GM12878 (cell line): ENCODE measurements around the gene FOXD2. TPM values are rescaled to one million over a fixed set of nuclear protein-coding genes. Genes with fewer than 3 reads are reported as not detected.

Experiments used
- ATAC-seq: fragments of 200-7000 bp; cut with Tn5 transposase; 3 replicates; pipeline ENCODE4 v1.9.1; 2020; ENCODE audit warnings: mild to moderate bottlenecking, moderate library complexity
- BruUV-seq: library from RNA; stranded (reverse); fragments of 400-500 nt; replicated peaks from 2 replicates; lab custom pipeline; 2021; lab: Mats Ljungman, UMichigan
- CTCF ChIA-PET: fragments of 300-600 bp; sonication (Branson Sonifier 250); formaldehyde crosslinking; extraction: SDS; loops from one replicate; lab custom pipeline; 2021; ENCODE audit warnings: inconsistent platforms; lab: Yijun Ruan, JAX
- POLR2A ChIA-PET: fragments of 350-600 bp; formaldehyde crosslinking; extraction: SDS; loops from one replicate; lab custom pipeline; 2021; ENCODE audit warnings: inconsistent platforms; lab: Charles Lee
- RAD21 ChIA-PET: fragments of 300-600 bp; sonication (Branson Sonifier 250); formaldehyde crosslinking; loops from one replicate; lab custom pipeline; 2023; ENCODE audit warnings: antibody characterized with exemption; ENCODE audit not compliant: unreplicated experiment; lab: Charles Lee
- SMC1A ChIA-PET: fragments of 300-600 bp; sonication (Branson Sonifier 250); formaldehyde crosslinking; loops from one replicate; lab custom pipeline; 2023; ENCODE audit not compliant: unreplicated experiment, uncharacterized antibody; lab: Charles Lee
- DNase-seq: peaks from one replicate; pipeline ENCODE4 v3.0.0-alpha.2; 2011; ENCODE audit warnings: low read depth, low spot score
- FAIRE-seq: peaks from 3 replicates; lab custom pipeline; 2011; peaks lifted over from hg19 to GRCh38; lab: Jason Lieb, UNC
- H2AFZ ChIP-seq: 2 replicates; pipeline ENCODE4 v1.6.0; 2011; ENCODE audit warnings: low read depth, low read length, control low read depth; ENCODE audit not compliant: control insufficient read depth
- H3K27ac ChIP-seq: 2 replicates; pipeline ENCODE4 v1.5.1; 2011; ENCODE audit warnings: control low read depth; ENCODE audit not compliant: control insufficient read depth, insufficient read depth
- H3K27me3 ChIP-seq, 2 experiments: replicated peaks in 1 of 2; 2 replicates each; pipeline versions ENCODE4 v1.6.0 to v1.6.1; 2011; ENCODE audit warnings: low read length in 1 of 2; ENCODE audit not compliant: control insufficient read depth in 2 of 2, insufficient read depth in 2 of 2
- H3K36me3 ChIP-seq, 2 experiments: 2 replicates each; pipeline ENCODE4 v1.5.1; 2011; ENCODE audit warnings: low read length in 1 of 2; ENCODE audit not compliant: control insufficient read depth in 2 of 2, insufficient read depth in 2 of 2
- H3K4me1 ChIP-seq: 2 replicates; pipeline ENCODE4 v1.6.1; 2011; ENCODE audit warnings: mild to moderate bottlenecking, low read length, moderate library complexity, mixed read lengths; ENCODE audit not compliant: control insufficient read depth, insufficient read depth
- H3K4me2 ChIP-seq: 2 replicates; pipeline ENCODE4 v1.6.0; 2011; ENCODE audit warnings: control low read depth; ENCODE audit not compliant: control insufficient read depth, insufficient read depth
- H3K4me3 ChIP-seq: fragments of 200-600 bp; sonication (generic); 2 replicates; pipeline ENCODE4 v1.5.1; 2016
- H3K79me2 ChIP-seq: 2 replicates; pipeline ENCODE4 v1.6.0; 2011; ENCODE audit warnings: low read length; ENCODE audit not compliant: control insufficient read depth, insufficient read depth
- H3K9ac ChIP-seq: 2 replicates; pipeline ENCODE4 v1.8.0; 2011; ENCODE audit warnings: low read length, control low read depth, mixed read lengths; ENCODE audit not compliant: control insufficient read depth, insufficient read depth
- H3K9me3 ChIP-seq: replicated peaks from 3 replicates; pipeline ENCODE4 v1.5.1; 2011; ENCODE audit warnings: mild to moderate bottlenecking, low read length; ENCODE audit not compliant: control insufficient read depth, insufficient read depth
- H4K20me1 ChIP-seq: 2 replicates; pipeline ENCODE4 v1.6.0; 2011; ENCODE audit not compliant: control insufficient read depth, insufficient read depth
- CHD1 ChIP-seq: IDR thresholded peaks from 2 replicates; pipeline ENCODE4 v1.6.1; 2012; ENCODE audit warnings: low read depth, low read length, improper control_type of control experiment
- IRF4 ChIP-seq: IDR thresholded peaks from 2 replicates; pipeline ENCODE4 v1.6.1; 2011; ENCODE audit warnings: low read depth, low read length
- KDM1A ChIP-seq: fragments of 200-600 bp; sonication (generic); IDR thresholded peaks from 2 replicates; pipeline ENCODE4 v1.6.1; 2016; ENCODE audit warnings: borderline replicate concordance
- MTA2 ChIP-seq: fragments of 450-650 bp; IDR thresholded peaks from 2 replicates; pipeline ENCODE4 v1.6.1; 2016; ENCODE audit warnings: low read depth, mild to moderate bottlenecking, moderate library complexity
- MTA3 ChIP-seq: IDR thresholded peaks from 2 replicates; pipeline ENCODE4 v1.6.1; 2012; ENCODE audit warnings: low read length, inconsistent platforms, borderline replicate concordance
- RAD21 ChIP-seq: IDR thresholded peaks from 2 replicates; pipeline ENCODE4 v1.6.1; 2011; ENCODE audit warnings: mild to moderate bottlenecking, low read depth, low read length, moderate library complexity; ENCODE audit not compliant: insufficient read depth
- ZNF274 ChIP-seq: IDR thresholded peaks from one replicate; pipeline ENCODE4 v1.8.0; 2011; ENCODE audit not compliant: insufficient read length, insufficient read depth
- ZNF622 ChIP-seq: fragments of 450-650 bp; IDR thresholded peaks from 2 replicates; pipeline ENCODE4 v1.6.1; 2017; ENCODE audit warnings: mild to moderate bottlenecking, inconsistent platforms
- WGBS: methylation state at CpG from one replicate; pipeline ENCODE4 v1.1.6; 2016; ENCODE audit warnings: low lambda C conversion rate; ENCODE audit not compliant: insufficient replicate concordance, insufficient coverage; ENCODE audit errors: missing lambda C conversion rate; 5-methylcytosine and 5-hydroxymethylcytosine counted together
- in situ Hi-C: fragments of 300-500 bp; cut with MboI; formaldehyde crosslinking; loops from 9 replicates; pipeline ENCODE4 v1.14.3; 2018; ENCODE audit warnings: mixed read lengths
- intact Hi-C: fragments of 100-400 bp; cut with micrococcal nuclease; formaldehyde crosslinking; loops from one replicate; pipeline ENCODE4 v1.14.2; 2022; ENCODE audit not compliant: unreplicated experiment
- polyA plus RNA-seq, 11 experiments: library from polyadenylated mRNA; depleted of rRNA in 4 of 11; unstranded in 6 of 11; stranded (reverse) in 5 of 11; fragments of >200 nt; fragmentation: Nextera tagmentation in 4 of 11; fragmentation: Illumina TruSeq in 1 of 11; extraction: Ambion mirVana in 4 of 11; extraction: Trizol in 1 of 11; gene quantifications; 1 replicate in 1 of 11; 2 replicates in 10 of 11; pipeline versions ENCODE4 v1.2.1 to v1.2.3, GENCODE V29; 2011 to 2016; ENCODE audit warnings: inconsistent platforms in 2 of 11, missing spikeins in 2 of 11, low read depth in 1 of 11
- total RNA-seq, 4 experiments: library from RNA; depleted of rRNA in 3 of 4; stranded (reverse); fragments of >200 nt in 3 of 4; fragmentation: Illumina TruSeq in 1 of 4; extraction: Trizol in 1 of 4; gene quantifications; 2 replicates each; pipeline versions ENCODE4 v1.2.1 to v1.2.3, GENCODE V29; 2013 to 2021
- TF ChIP-seq, protein P1 (sequence below): IDR thresholded peaks from 2 replicates; pipeline ENCODE4 v1.6.1; 2012; ENCODE audit warnings: low read depth, low read length, improper control_type of control experiment
- TF ChIP-seq, protein P2 (sequence below): fragments of 450-650 bp; formaldehyde crosslinking; IDR thresholded peaks from 2 replicates; pipeline ENCODE4 v1.5.0; 2022; ENCODE audit warnings: mild to moderate bottlenecking, missing genetic modification characterization

Gene FOXD2
- total and polyA plus RNA-seq, 10 of the 15 experiments (the other 5 are each of a cell fraction or from before 2014, with no cell fraction given) = under 0.01 to 0.27 (median 0.04) TPM; not detected in 1

DNA sequence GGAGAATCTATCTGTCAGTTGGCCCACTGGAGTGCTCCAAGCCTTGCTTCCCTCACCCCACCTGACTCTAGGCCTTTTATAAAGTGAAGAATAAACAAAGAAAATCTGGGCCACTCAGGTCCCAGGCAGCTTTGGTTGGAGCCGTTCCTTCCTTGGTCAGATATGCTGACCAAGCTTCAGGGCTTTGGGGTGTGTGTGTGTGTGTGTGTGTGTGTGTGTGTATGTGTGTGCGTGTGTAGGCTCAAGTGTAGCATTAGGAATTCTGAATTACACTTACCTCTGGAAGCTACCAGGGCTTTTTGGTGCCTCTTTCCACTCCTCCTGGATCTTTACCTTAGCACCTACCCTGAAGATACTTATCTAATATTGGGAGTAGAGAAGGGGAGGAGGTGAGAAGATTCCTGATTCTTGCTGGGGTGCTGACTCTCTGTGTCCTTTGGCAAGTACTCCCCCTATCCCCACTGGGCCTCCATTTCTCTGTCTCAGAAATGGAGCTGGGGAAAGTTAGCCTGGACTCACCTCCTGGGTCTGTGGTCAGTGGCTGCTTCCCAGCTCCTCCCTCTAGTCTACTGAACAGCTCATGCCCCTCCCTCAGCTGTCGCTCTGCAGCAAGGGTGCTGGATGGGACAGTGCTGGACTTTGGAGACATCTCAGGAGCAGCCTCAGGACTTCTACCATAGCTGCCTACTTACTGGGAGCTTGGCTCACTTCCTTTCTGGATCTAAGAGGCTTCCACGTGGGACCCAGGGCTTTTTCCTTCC lies 10.8 kb downstream of the FOXD2 start:
- Histone ChIP-seq H4K20me1 (no peaks in the 10 kb centered on the region), H3K27ac (no peak overlapping the region), H3K27me3 (peaks cover 27 to 31% of the 10 kb centered on the region in 2 experiments), H3K36me3 (no peaks in the 10 kb centered on the region), H3K4me3 (no peak overlapping the region), H3K79me2 (no peaks in the 10 kb centered on the region), H3K9me3 (no peaks in the 10 kb centered on the region; the same call in 2 of the 3 replicates)
- in situ Hi-C loops = no loop called here
- POLR2A ChIA-PET = no interaction called here
- no peak for DNase-seq
- no peak for FAIRE-seq
- no TSS peak for BruUV-seq
- CTCF ChIA-PET = interaction anchor here (1.0 to 2.4 kb wide), 3 partner anchors 12 to 278 kb away, joined by 3 to 13 read pairs (median 11); no protein-coding TSS in a partner anchor
- no peak for ATAC-seq
- WGBS = 23% methylated on average over 4 of the region's 4 CpGs
- TF ChIP-seq MTA2 = no peak
- TF ChIP-seq RAD21 = no peak
- no peak for TF ChIP-seq KDM1A
- TF ChIP-seq ZNF274 = no peak
- no peak for TF ChIP-seq CHD1
- no peak for TF ChIP-seq IRF4
- no peak for TF ChIP-seq MTA3
- TF ChIP-seq ZNF622 = no peak
- TF ChIP-seq, protein P1, sequence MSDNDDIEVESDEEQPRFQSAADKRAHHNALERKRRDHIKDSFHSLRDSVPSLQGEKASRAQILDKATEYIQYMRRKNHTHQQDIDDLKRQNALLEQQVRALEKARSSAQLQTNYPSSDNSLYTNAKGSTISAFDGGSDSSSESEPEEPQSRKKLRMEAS = no peak
- TF ChIP-seq, protein P2, sequence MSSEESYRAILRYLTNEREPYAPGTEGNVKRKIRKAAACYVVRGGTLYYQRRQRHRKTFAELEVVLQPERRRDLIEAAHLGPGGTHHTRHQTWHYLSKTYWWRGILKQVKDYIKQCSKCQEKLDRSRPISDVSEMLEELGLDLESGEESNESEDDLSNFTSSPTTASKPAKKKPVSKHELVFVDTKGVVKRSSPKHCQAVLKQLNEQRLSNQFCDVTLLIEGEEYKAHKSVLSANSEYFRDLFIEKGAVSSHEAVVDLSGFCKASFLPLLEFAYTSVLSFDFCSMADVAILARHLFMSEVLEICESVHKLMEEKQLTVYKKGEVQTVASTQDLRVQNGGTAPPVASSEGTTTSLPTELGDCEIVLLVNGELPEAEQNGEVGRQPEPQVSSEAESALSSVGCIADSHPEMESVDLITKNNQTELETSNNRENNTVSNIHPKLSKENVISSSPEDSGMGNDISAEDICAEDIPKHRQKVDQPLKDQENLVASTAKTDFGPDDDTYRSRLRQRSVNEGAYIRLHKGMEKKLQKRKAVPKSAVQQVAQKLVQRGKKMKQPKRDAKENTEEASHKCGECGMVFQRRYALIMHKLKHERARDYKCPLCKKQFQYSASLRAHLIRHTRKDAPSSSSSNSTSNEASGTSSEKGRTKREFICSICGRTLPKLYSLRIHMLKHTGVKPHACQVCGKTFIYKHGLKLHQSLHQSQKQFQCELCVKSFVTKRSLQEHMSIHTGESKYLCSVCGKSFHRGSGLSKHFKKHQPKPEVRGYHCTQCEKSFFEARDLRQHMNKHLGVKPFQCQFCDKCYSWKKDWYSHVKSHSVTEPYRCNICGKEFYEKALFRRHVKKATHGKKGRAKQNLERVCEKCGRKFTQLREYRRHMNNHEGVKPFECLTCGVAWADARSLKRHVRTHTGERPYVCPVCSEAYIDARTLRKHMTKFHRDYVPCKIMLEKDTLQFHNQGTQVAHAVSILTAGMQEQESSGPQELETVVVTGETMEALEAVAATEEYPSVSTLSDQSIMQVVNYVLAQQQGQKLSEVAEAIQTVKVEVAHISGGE = no peak
- TF ChIP-seq, all 136 proteins: peak for 0
- SMC1A ChIA-PET = interaction anchor here (0.5 to 1.4 kb wide), 5 partner anchors 11 to 60 kb away, joined by 3 to 4 read pairs (median 3); no protein-coding TSS in a partner anchor
- intact Hi-C loops = no loop called here
- Histone ChIP-seq H3K9ac (no peak overlapping the region), H3K4me1 (no peaks in the 10 kb centered on the region; the same call in 1 of the 2 replicates), H3K4me2 (no peak overlapping the region), H2AFZ (no peak overlapping the region)
- RAD21 ChIA-PET = interaction anchor here (1.3 to 1.5 kb wide), 2 partner anchors 262 to 278 kb away, joined by 3 to 4 read pairs; no protein-coding TSS in a partner anchor
